ENCODE data around the gene PRAME. TPM values are rescaled to one million over a fixed set of nuclear protein-coding genes. Genes with fewer than 3 reads are reported as not detected.
"Not testable (repeated sequence)": the region's sequence is repeated elsewhere in the genome, so short reads cannot be mapped to it uniquely, and the experiment has no call there.

PRAME gene
- total and polyA plus RNA-seq, 7 experiments from 2014 or later, result not detected

GRCh38 chr22:22515890-22516289 is 43.2 kb downstream of the PRAME start:
- Mint-ChIP-seq H3K4me1 (no peaks in the 10 kb centered on the region), H3K27me3 (peaks cover 21 to 49% (median 30%) of the 10 kb centered on the region in 5 donors), H3K36me3 (peaks cover 0 to 5% (median 2%) of the 10 kb centered on the region in 5 donors), H3K9me3 (peaks cover 0 to 8% (median 3%) of the 10 kb centered on the region in 11 donors), H3K4me3 (no peak overlapping the region), H3K27ac (no peak overlapping the region)
- no peaks in the 10 kb centered on the region for H3K9me3 ChIP-seq (ENCODE audit: control insufficient read depth in 2 of 3, low read length in 3 of 3)
- ATAC-seq (no peak), DNase-seq (no peak)
- intact Hi-C loops (cut with micrococcal nuclease), result no loop called here
- POLR2A ChIA-PET, result no interaction called here
- H3K36me3 ChIP-seq (ENCODE audit: control insufficient read depth in 2 of 3, insufficient read depth in 3 of 3, low read length in 3 of 3), result no peaks in the 10 kb centered on the region
- no peaks in the 10 kb centered on the region for H3K4me1 ChIP-seq (ENCODE audit: control insufficient read depth in 2 of 2, insufficient read depth in 2 of 2, low read length in 2 of 2)
- no peak overlapping the region for H3K27ac ChIP-seq (ENCODE audit: low read depth, low read length)
- CTCF ChIA-PET, result no interaction called here
- H3K27me3 ChIP-seq (ENCODE audit: control insufficient read depth in 2 of 2, insufficient read depth in 2 of 2, low read length in 2 of 2), result no peaks in the 10 kb centered on the region
- H3K4me3 ChIP-seq (ENCODE audit: low read length), result no peak overlapping the region

- DNase-seq; H3K4me3 Mint-ChIP-seq; POLR2A ChIA-PET; CTCF ChIA-PET; H3K27ac Mint-ChIP-seq; intact Hi-C loops (cut with micrococcal nuclease); H3K36me3 Mint-ChIP-seq; ATAC-seq; H3K36me3 ChIP-seq (ENCODE audit: control insufficient read depth in 2 of 3, insufficient read depth in 3 of 3, low read length in 3 of 3); H3K9me3 ChIP-seq (ENCODE audit: control insufficient read depth in 2 of 3, low read length in 3 of 3); H3K4me1 ChIP-seq (ENCODE audit: control insufficient read depth in 2 of 2, insufficient read depth in 2 of 2, low read length in 2 of 2); H3K4me3 ChIP-seq (ENCODE audit: low read length); H3K4me1 Mint-ChIP-seq; H3K27me3 ChIP-seq (ENCODE audit: control insufficient read depth in 2 of 2, insufficient read depth in 2 of 2, low read length in 2 of 2); H3K27ac ChIP-seq (ENCODE audit: low read depth, low read length): not testable (repeated sequence)
- Mint-ChIP-seq H3K27me3 (peaks cover 17 to 47% (median 28%) of the 10 kb centered on the region in 5 donors), H3K9me3 (peaks cover 0 to 17% (median 5%) of the 10 kb centered on the region in 11 donors)
These were observed 44.6 kb downstream of the PRAME start for GRCh38 chr22:22514431-22514830.

GRCh38 chr22:22513619-22514018 is 45.4 kb downstream of the PRAME start:
- peaks cover 0 to 8% of the 10 kb centered on the region in 2 donors for H3K4me1 ChIP-seq (ENCODE audit: control insufficient read depth in 2 of 2, insufficient read depth in 2 of 2, low read length in 2 of 2)
- ChIA-PET CTCF (interaction anchor here (0.7 kb wide), 1 partner anchor 75 kb away, joined by 3 read pairs; no protein-coding TSS in a partner anchor), POLR2A (no interaction called here)
- H3K27me3 ChIP-seq (ENCODE audit: control insufficient read depth in 2 of 2, insufficient read depth in 2 of 2, low read length in 2 of 2), result no peaks in the 10 kb centered on the region
- no peaks in the 10 kb centered on the region for H3K36me3 ChIP-seq (ENCODE audit: control insufficient read depth in 2 of 3, insufficient read depth in 3 of 3, low read length in 3 of 3)
- H3K27ac Mint-ChIP-seq, result no peak overlapping the region
- no peak for DNase-seq
- intact Hi-C loops (cut with micrococcal nuclease), result no loop called here
- peaks cover 0 to 6% (median 3%) of the 10 kb centered on the region in 5 donors for H3K36me3 Mint-ChIP-seq
- H3K27ac ChIP-seq (ENCODE audit: low read depth, low read length), result no peak overlapping the region
- no peak overlapping the region for H3K4me3 ChIP-seq (ENCODE audit: low read length)
- no peak overlapping the region for H3K4me3 Mint-ChIP-seq
- H3K4me1 Mint-ChIP-seq, result peaks cover 0 to 4% (median 2%) of the 10 kb centered on the region in 7 donors
- H3K9me3 ChIP-seq (ENCODE audit: control insufficient read depth in 2 of 3, low read length in 3 of 3), result peaks cover 0 to 5% (median 0%) of the 10 kb centered on the region in 3 experiments
- ATAC-seq, result no peak
- peaks cover 0 to 23% (median 5%) of the 10 kb centered on the region in 11 donors for H3K9me3 Mint-ChIP-seq
- H3K27me3 Mint-ChIP-seq, result peaks cover 17 to 44% (median 26%) of the 10 kb centered on the region in 5 donors

- peaks cover 17 to 44% (median 26%) of the 10 kb centered on the region in 5 donors for H3K27me3 Mint-ChIP-seq
- ChIA-PET CTCF (no interaction called here), POLR2A (no interaction called here)
These were observed 46.1 kb downstream of the PRAME start for GRCh38 chr22:22512951-22513350.

GRCh38 chr22:22510833-22511232 is 48.2 kb downstream of the PRAME start:
- H3K27ac ChIP-seq (ENCODE audit: low read depth, low read length); H3K27ac Mint-ChIP-seq; POLR2A ChIA-PET; ATAC-seq; H3K36me3 ChIP-seq (ENCODE audit: control insufficient read depth in 2 of 3, insufficient read depth in 3 of 3, low read length in 3 of 3); H3K4me3 Mint-ChIP-seq; DNase-seq; H3K9me3 ChIP-seq (ENCODE audit: control insufficient read depth in 2 of 3, low read length in 3 of 3); H3K4me3 ChIP-seq (ENCODE audit: low read length); intact Hi-C loops (cut with micrococcal nuclease); H3K27me3 ChIP-seq (ENCODE audit: control insufficient read depth in 2 of 2, insufficient read depth in 2 of 2, low read length in 2 of 2): not testable (repeated sequence)
- Mint-ChIP-seq H3K27me3 (peaks cover 9 to 30% (median 11%) of the 10 kb centered on the region in 5 donors), H3K4me1 (peaks cover 7 to 25% (median 18%) of the 10 kb centered on the region in 7 donors), H3K36me3 (peaks cover 7 to 18% (median 9%) of the 10 kb centered on the region in 5 donors), H3K9me3 (peaks cover 0 to 24% (median 5%) of the 10 kb centered on the region in 11 donors)
- peaks cover 0 to 15% of the 10 kb centered on the region in 2 donors for H3K4me1 ChIP-seq (ENCODE audit: control insufficient read depth in 2 of 2, insufficient read depth in 2 of 2, low read length in 2 of 2)
- CTCF ChIA-PET, result interaction anchor here (0.6 kb wide), 1 partner anchor 13 kb away, joined by 3 read pairs; no protein-coding TSS in a partner anchor

More at GRCh38 chr22:22512951-22513350, 46.1 kb downstream of the PRAME start:
- peaks cover 0 to 9% of the 10 kb centered on the region in 2 donors for H3K4me1 ChIP-seq (ENCODE audit: control insufficient read depth in 2 of 2, insufficient read depth in 2 of 2, low read length in 2 of 2)
- ATAC-seq (no peak), DNase-seq (no peak)
- no peak overlapping the region for H3K4me3 Mint-ChIP-seq
- no peak overlapping the region for H3K27ac ChIP-seq (ENCODE audit: low read depth, low read length)
- no peaks in the 10 kb centered on the region for H3K27me3 ChIP-seq (ENCODE audit: control insufficient read depth in 2 of 2, insufficient read depth in 2 of 2, low read length in 2 of 2)
- H3K36me3 ChIP-seq (ENCODE audit: control insufficient read depth in 2 of 3, insufficient read depth in 3 of 3, low read length in 3 of 3), result no peaks in the 10 kb centered on the region
- peaks cover 0 to 24% (median 5%) of the 10 kb centered on the region in 11 donors for H3K9me3 Mint-ChIP-seq
- H3K4me1 Mint-ChIP-seq, result peaks cover 1 to 5% (median 4%) of the 10 kb centered on the region in 7 donors
- no peak overlapping the region for H3K4me3 ChIP-seq (ENCODE audit: low read length)
- peaks cover 0 to 7% (median 3%) of the 10 kb centered on the region in 5 donors for H3K36me3 Mint-ChIP-seq
- intact Hi-C loops (cut with micrococcal nuclease), result no loop called here
- H3K27ac Mint-ChIP-seq, result no peak overlapping the region
- H3K9me3 ChIP-seq (ENCODE audit: control insufficient read depth in 2 of 3, low read length in 3 of 3), result peaks cover 0 to 5% (median 0%) of the 10 kb centered on the region in 3 experiments

GRCh38 chr22:22509912-22510311 is 49.2 kb downstream of the PRAME start:
- H3K4me1 ChIP-seq (ENCODE audit: control insufficient read depth in 2 of 2, insufficient read depth in 2 of 2, low read length in 2 of 2), result peaks cover 0 to 15% of the 10 kb centered on the region in 2 donors
- H3K4me1 Mint-ChIP-seq, result peaks cover 9 to 29% (median 20%) of the 10 kb centered on the region in 7 donors
- POLR2A ChIA-PET; H3K27ac ChIP-seq (ENCODE audit: low read depth, low read length); ATAC-seq; H3K9me3 ChIP-seq (ENCODE audit: control insufficient read depth in 2 of 3, low read length in 3 of 3); DNase-seq; H3K27me3 ChIP-seq (ENCODE audit: control insufficient read depth in 2 of 2, insufficient read depth in 2 of 2, low read length in 2 of 2); H3K36me3 ChIP-seq (ENCODE audit: control insufficient read depth in 2 of 3, insufficient read depth in 3 of 3, low read length in 3 of 3); intact Hi-C loops (cut with micrococcal nuclease); H3K4me3 ChIP-seq (ENCODE audit: low read length); CTCF ChIA-PET: not testable (repeated sequence)
- peaks cover 10 to 19% (median 14%) of the 10 kb centered on the region in 5 donors for H3K36me3 Mint-ChIP-seq
- peak overlapping the region in 9 of 10 donors; percentile 17 to 88 (median 68) for H3K4me3 Mint-ChIP-seq
- peak overlapping the region in 1 of 9 donors; percentile 82 for H3K27ac Mint-ChIP-seq
- H3K9me3 Mint-ChIP-seq, result peaks cover 0 to 24% (median 5%) of the 10 kb centered on the region in 11 donors
- peaks cover 4 to 21% (median 8%) of the 10 kb centered on the region in 5 donors for H3K27me3 Mint-ChIP-seq
